Measurements from ENCODE around the gene IGF1R. TPM values are rescaled to one million over a fixed set of nuclear protein-coding genes. Genes with fewer than 3 reads are reported as not detected.

The IGF1R gene
- total RNA-seq, 1 donor from 2014 or later: 31.4 TPM

DNA sequence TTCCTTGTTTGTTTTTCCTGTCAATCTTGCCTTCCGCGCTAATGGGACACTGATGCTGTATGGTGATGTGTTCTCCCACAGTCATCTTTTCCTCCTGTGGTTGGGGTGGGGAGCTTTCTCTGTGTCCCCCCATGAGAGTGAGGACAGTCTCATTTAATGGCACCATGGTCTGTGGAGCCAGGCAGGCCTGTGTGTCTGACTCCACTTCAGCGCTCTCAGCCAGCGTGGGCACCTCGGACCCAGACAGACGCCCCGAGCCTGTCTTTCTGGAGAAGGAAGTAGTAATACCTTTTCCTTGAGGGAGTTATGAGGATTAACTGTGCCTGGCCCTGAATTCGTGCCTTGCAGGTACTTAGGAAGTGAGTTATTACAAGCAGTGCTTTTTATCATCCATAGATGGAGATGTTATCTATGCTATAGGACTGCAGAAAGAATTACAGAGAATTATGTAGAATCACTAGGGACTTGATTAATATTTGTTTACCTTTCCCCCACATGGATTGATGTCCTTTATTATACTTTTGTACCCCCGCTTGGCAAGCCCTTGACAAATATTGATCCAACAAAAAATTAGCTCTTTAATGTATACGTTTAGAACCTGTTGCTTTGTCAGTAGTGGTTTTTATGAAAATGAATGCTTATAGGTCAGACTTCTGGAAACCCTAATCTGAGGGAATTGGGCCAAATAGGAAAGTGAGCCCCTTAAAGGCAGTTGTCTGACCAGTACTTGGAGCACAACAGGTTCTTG lies 206.9 kb downstream of the IGF1R start:
- ATAC-seq (ENCODE audit: poor library complexity) (no peak), DNase-seq (no peak)
- intact Hi-C loops (cut with DNase I): no loop called here

DNA sequence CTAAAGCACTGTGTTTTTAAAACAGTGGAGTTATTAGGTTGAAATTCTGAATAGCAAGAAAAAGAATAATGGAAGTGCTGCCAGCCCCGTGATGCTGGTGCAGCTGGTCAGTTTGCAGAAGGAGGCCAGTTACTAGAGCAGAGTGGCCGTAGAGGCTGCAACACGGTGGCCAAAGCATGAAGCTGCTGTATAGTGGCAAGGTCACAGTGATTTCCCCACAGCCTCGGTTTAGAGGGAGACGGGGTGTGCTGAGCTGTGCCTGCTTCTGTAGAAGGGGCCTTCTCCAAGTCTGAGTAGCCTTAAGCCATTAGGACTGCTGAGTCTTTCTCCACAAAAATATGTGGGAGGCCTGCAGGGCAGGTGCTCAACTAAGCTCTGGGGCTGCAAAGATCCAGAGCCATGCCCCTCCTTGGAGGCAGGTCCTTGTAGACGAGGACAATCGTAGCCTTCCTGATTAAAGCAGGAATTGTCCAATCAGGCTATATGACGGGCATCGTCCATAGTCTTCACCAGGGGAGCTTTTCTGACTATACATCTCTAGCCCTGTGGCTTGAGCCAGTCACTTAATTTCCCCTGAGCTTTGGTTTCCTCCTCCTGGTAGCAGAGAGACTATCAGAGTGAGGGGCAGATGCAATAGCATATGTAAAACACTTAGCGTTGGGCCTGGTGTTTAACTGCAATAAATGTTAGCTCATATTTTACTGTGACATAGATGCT lies 207.6 kb downstream of the IGF1R start:
- DNase-seq (no peak), ATAC-seq (ENCODE audit: poor library complexity) (no peak)
- intact Hi-C loops (cut with DNase I): no loop called here

DNA sequence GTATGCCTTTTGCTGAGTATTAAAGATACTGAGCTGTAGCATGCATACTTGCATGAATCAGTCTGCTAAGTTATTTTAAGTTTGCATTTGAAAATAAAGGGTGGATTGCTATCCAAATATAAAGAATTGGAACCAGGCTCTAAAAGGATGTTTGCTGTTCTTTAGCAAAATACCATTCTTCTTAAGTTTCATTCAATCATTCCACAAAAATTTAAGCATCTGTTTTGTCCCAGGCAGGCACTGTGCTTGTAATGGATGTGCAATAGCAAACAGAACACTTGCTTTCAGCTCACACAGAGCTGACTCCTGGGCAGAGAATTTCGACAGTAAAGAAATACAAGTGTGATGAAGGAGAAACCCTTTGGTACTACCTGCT lies 208.2 kb downstream of the IGF1R start:
- no peak for ATAC-seq (ENCODE audit: poor library complexity)
- intact Hi-C loops (cut with DNase I): no loop called here
- no peak for DNase-seq

DNA sequence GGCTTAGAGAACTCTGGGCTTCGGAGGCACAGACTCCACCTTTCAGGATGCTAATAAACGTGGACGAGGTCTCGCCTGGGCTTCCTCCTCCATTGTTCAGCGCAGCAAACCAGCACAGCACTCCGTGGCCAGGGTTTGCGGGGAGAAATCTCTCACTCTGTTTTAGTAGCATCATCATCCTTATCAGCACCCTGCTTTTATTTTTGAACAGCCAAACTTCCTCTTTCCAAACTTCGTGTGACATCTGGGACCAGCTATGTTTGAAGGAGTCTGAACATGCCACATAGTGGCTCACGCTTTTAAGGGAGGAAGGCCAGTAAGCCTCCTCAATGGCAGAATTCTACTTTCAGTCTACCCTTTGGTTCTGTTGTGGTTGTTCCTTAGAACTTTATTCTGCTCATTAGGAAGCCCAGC lies 210.3 kb downstream of the IGF1R start:
- intact Hi-C loops (cut with DNase I): no loop called here
- DNase-seq: no peak
- no peak for ATAC-seq (ENCODE audit: poor library complexity)

DNA sequence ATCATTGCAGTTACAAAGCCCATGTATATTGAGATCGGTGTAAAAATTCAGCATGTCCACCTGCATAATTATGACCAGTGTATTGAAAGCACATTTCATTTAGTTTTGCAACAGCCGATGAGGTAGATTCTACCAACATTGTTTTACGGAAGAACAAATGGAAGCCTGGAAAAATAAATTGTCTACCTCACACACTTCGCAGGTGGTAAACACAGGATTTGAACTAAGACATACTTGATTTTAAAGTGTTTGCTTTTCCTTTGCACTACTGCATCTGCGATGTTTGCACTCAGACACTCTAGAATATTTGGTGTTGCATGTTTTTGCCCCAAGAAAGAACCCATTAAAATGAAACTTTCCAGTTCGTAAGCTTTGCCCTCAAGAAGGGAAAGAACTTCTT lies 210.8 kb downstream of the IGF1R start:
- no peak for ATAC-seq (ENCODE audit: poor library complexity)
- intact Hi-C loops (cut with DNase I): no loop called here

DNA sequence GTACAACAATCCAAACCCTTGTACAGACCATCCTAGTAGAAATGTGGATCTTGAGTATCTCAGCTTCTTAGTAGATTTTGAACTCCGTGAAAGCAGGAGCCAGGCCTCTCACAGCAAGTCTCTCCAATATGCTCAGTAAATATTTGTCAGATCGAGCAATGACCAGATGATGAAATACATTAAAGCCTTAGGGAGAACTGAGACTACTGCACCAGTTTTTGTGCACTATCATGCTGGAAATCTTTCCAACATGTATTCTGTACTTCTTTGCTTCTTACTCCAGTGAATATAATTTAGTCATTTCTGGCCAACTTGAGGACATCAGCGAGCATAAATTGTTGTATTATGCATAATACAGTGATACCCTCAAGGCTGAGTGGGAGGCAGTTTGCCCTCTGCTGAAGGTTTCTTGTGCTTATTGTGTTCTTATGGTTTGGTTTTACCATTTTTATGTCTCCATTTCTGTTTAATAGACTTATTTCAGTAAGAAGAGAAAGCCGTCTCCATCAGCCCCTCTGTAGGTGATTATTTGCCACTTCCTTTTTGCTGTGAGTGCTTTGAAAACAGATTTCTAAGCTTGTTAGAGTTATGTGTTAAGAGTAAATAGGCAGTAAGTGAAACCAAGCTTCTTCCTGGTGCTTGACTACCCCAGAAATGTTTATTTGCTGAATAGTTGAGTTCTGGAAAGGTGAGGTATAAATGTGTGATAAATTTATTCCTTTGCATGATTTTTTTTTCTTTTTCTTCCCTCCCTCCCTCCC lies 212.1 kb downstream of the IGF1R start:
- intact Hi-C loops (cut with DNase I): loop anchor here (10.0 kb wide), 1 partner anchor 194 kb away; no protein-coding TSS in a partner anchor
- DNase-seq: no peak
- ATAC-seq (ENCODE audit: poor library complexity): peak; percentile 27

More for the DNA sequence above, 210.8 kb downstream of the IGF1R start:
- no peak for DNase-seq

DNA sequence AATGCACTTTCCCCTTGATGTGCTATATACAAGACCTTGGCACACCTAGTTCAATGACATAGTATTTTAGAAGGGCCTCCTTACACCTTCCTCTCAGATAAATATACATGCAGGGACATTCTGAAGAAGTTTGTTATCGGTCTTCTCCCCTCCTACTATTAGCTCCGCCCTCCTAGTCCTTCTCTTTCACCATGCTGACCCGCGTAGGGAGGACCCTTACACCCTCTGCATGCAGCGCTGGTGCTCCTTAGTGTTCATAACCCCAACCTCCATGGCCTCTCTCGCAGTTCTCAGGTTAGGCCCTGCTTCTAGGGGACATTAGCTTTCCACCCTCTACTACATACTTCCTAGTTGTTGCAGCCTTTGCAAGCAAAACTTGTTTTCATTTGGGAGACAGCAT lies 212.8 kb downstream of the IGF1R start:
- intact Hi-C loops (cut with DNase I): loop anchor here (10.0 kb wide), 1 partner anchor 194 kb away; no protein-coding TSS in a partner anchor
- ATAC-seq (ENCODE audit: poor library complexity) (no peak), DNase-seq (no peak)

DNA sequence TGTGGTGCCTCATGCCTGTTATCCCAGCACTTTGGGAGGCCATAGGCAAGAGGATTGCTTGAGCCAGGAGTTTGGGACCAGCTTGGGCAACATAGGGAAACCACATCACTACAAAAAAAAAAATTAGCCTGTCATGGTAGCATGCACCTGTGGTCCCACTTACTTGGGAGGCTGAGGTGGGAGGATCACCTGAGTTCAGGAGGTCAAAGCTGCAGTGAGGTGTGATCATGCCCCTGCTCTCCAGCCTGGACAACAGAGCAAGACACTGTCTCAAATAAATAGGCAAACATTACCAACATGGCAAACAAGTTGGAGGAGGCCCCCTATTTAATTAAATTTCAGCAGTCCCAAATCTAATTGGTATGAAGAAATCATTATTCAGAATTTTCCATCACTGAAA lies 215.6 kb downstream of the IGF1R start:
- DNase-seq (no peak), ATAC-seq (ENCODE audit: poor library complexity) (no peak)
- intact Hi-C loops (cut with DNase I): loop anchor here (10.0 kb wide), 1 partner anchor 191 kb away; no protein-coding TSS in a partner anchor

DNA sequence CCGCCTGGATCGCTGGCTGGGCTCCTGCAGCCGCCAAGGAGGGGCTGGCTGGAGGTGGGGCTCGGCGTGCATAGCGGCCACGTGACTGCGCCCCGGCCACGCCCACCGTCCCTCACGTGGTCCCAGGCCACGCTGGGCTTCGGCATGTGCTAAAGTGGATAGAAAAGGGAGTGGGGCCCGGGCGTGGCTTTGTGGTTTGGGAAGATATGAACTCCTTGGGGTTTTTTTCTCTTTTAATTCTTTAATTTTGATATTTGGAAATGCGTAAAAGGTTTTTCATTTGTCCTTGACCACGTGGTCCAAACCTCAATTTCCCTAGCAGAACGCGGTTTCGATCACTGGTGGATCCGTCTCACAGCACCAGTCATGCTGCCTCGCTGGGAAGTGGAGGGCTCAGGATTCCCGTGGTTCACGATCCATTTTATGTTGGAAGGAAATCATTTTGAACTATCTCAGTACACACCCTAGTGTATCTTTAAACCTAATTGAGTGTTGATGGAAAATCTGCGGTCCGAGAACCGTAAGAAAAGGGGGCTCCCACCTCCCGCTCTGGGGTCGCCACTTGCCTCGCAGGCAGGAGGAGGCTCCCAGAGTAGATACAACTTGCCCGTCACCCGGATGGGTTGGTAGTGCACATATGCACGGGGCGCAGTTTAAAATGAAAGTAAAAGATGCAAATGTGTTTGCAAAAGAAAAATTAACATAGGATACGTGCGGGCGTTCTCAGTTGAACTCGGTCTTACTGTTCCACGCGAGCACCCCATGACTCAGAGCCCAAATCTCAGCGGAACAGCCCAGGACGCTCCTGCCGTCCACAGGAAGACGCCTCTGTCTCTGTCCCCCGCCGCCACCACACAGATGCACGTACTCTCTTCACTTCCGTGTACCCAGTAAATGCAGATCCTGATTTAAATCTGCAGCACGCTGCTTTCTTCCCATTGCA lies 217.3 kb downstream of the IGF1R start:
- intact Hi-C loops (cut with DNase I): loop anchor here (5.0 to 10.0 kb wide), 2 partner anchors 189 to 218 kb away; partner anchors contain the start of gene IGF1R
- DNase-seq (peak; percentile 87), ATAC-seq (ENCODE audit: poor library complexity) (peak; percentile 88)

DNA sequence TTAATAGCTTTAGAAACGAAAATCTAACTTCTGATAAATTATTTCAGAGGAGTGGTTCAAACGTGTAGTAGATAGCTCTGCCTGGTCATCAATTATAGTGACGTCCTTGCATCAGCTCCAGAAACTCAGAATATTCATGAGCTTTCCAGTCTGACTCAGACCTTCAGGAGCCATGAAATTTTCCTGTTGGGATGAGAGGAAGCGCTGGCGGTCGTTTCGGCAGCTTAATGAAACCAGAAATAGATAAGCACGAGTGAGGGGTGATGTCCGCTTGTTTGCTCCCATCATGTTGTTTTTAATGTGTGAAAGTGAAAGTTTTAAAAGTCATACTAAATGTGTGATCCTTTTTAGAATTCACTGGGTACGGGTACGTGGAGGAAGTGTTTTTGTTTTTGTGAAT lies 218.2 kb downstream of the IGF1R start:
- intact Hi-C loops (cut with DNase I): loop anchor here (5.0 to 10.0 kb wide), 2 partner anchors 188 to 219 kb away; partner anchors contain the start of gene IGF1R
- no peak for ATAC-seq (ENCODE audit: poor library complexity)
- DNase-seq: no peak

DNA sequence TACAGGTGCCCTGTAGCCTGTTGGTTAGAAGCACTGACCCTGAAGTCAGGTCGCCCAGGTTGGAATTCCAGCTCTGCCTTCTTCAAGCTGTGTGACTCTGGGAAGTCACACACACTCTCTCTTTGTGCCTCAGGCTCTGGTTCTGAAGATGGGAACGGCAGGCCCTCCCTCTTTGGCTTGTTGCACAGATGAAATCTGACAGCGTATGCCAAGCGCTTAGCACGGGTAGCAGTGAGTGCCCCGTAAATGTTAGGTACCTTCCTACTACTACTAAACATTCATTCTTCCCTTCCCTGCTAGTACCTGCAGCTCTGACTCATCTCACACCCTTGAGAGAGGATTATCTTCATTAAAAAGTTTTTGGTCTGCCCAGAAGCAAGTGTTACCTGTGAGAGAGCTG lies 220.2 kb downstream of the IGF1R start:
- DNase-seq (no peak), ATAC-seq (ENCODE audit: poor library complexity) (no peak)
- intact Hi-C loops (cut with DNase I): loop anchor here (5.0 to 10.0 kb wide), 2 partner anchors 186 to 221 kb away; partner anchors contain the start of gene IGF1R

DNA sequence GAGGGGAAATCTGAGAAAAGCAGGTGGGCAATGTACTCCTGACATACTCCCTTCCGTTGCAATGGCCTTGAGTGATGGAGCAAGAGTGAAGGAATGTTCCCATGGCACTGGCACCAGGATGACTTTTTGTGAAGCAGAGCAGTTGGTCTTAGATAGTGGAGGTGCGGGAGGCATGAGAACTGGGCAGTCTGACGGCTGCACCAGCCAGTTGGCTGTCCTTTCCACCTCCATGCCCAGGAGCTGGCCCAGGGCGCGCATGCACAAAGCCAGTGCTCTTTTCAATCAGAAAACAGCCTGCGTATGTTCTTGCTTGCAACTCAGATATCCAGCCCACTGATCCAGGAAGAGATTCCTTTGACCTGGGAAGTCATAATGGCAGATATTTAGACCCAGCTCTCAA lies 222.4 kb downstream of the IGF1R start:
- ATAC-seq (ENCODE audit: poor library complexity): peak; percentile 91
- peak; percentile 80 for DNase-seq
- intact Hi-C loops (cut with DNase I): no loop called here

DNA sequence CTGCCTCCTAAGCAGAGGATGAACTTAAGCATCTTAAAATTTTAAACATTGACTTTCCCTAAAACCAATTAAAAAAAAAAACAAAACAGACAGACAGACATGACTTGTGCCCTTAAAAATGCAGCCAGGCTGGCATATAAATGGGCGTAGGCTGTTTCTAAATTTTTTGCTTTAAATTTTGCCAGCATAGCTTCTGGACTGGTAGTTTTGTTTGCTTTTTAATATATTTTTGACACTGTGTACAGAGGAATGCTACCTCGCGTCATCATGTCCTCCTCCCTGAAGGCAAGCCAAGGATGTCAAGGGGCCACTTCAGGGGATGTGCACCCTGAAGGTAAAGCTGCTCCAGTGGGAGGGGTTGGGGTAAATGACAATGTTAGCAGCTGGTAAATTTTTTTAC lies 224.4 kb downstream of the IGF1R start:
- DNase-seq: no peak
- intact Hi-C loops (cut with DNase I): no loop called here
- no peak for ATAC-seq (ENCODE audit: poor library complexity)

DNA sequence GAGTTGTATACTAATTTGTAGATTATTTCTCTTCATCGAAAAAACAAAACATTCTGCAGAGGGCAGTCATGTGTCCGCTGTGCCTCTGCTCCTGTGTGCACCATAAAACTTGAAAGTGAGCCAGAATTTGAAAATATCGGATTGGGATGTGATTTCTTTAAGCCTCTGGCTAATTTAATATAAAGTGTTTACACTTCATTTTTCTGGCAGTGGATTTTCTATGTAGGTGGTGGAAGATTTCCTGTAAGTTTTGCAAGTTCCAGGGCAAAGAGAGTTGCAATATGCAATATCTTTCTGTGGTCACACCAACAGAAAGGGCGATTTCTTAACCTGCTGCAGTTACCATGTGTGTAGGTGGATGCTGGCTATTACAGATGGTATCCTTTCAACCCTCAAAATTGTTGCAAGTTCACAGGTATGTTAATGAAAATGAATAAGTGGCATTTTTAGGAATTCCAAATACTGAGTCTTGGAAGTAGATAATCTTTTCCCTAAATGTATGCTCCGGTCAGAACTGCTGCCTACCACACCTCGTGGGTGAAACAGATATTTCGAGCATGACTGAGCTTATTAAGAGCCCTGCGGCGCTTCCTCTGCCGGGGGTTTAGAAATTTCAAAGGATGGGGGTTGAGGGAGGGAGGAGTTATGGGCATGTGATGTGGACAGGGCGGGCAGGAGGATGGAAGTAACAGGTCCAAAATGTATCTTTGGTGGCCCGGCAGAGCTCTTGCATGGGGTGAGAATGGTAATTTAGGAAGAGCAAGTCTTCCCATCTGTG lies 225.3 kb downstream of the IGF1R start:
- ATAC-seq (ENCODE audit: poor library complexity): no peak
- intact Hi-C loops (cut with DNase I): no loop called here

DNA sequence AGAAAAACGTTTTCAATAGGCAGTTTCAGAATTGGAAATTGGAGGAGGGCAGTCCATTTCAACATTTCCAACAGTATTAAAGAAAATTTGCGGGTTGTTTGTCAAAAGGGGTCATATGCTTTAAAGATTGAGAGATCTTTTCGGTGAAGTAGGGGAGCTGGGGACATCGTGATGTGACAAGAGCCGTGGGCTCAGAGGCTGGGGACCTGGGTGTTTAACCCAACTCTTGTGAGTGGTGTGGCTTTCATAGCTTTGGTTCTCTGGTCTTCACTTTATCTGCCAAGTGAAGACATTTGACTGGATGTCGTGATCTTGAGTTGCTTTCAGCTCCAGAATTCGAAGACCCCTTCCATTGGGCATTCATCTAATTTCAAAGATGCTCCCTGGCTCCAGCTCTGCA lies 226.0 kb downstream of the IGF1R start:
- no peak for ATAC-seq (ENCODE audit: poor library complexity)
- intact Hi-C loops (cut with DNase I): no loop called here
- no peak for DNase-seq

More for the DNA sequence above, 225.3 kb downstream of the IGF1R start:
- DNase-seq: no peak

DNA sequence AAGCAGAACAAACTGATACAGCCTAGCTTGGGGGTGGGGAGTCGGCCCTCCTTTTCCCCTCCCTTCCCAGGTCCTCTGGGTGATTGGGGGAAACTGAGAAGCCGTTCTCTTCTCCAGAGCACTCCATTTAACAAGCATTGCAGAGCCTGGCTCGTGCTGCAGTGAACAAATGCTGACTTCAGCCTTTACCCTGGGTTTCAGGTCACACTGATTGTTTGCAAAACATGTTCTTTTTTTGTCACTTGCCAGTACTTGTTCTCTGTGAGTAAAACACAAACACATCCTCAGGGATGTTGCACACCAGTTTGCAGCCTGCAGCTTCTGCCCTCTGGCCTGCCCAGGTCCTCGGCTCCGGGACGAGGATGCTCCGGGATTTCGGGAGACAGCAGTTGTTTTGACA lies 226.4 kb downstream of the IGF1R start:
- intact Hi-C loops (cut with DNase I): no loop called here
- DNase-seq (no peak), ATAC-seq (ENCODE audit: poor library complexity) (peak; percentile 18)

DNA sequence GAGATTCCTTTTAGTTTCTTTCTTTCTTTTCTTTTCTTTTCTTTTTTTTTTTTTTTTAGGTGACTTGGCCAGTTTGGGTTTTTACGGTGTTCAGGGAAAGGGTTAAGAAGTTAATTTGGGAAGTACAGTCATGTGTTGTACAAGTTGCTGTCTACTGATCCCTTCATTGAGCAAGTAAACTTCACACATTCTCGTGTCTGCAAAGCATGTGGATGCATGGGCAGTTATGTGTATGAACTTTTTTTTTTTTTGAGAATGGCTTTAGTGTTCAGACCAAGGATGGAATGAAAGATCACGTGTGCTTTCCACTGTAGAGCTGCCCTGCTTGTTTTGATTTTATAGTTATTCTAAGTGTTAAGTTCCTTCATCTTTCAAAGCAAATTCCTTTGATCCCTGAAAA lies 227.0 kb downstream of the IGF1R start:
- ATAC-seq (ENCODE audit: poor library complexity): no peak

More for the DNA sequence above, 227.0 kb downstream of the IGF1R start:
- intact Hi-C loops (cut with DNase I): no loop called here
- no peak for DNase-seq
